Right forelimb (tissue), 1 donor: ENCODE measurements around the gene RAD51B.

Experiments
- DNase-seq: peaks from one replicate; pipeline ENCODE4 v3.0.0-alpha.2; 2018

Gene RAD51B

GRCh38 chr14:68479247-68479646 lies 659.7 kb downstream of the RAD51B start:
- no peak for DNase-seq

DNA sequence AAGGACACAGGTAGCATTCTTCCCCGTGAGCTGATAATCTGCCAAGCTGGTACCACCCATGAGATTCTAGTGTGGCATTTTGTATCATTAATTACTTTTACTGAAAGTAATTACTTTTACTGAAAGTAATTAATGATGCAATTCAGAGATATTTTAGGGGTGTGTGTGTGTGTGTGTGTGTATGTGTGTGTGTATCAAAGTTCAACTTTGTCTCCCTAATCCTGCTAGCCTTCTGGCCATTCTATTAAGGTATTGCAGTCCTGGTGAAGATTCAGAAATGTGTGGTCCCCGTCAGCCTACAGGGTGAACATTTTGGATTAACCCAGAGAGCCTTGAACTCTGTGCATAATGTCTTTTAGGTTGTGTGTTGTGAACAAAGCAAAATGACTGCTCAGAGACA lies 662.4 kb downstream of the RAD51B start:
- DNase-seq = no peak

GRCh38 chr14:68482772-68483395 lies 663.3 kb downstream of the RAD51B start:
- no peak for DNase-seq

GRCh38 chr14:68486033-68486732 lies 666.6 kb downstream of the RAD51B start:
- DNase-seq = no peak

DNA sequence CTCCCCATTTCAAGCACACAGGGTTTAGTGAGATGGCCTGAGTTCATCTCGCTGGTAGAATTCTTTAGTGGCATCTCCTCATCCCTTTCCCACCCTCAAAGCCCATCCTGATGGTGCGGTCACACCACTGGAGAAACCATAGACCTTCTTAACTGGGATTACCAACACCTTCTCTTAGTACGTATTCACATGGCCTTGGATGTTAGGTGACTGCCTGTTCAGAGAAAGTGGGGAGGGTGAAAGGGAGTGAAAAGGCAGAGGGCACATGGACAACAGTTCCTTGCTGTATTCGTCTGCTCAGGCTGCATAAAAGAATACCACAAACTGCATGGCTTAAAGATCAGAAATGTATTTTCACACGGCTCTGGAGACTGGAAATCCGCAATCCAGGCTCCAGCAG lies 667.2 kb downstream of the RAD51B start:
- DNase-seq = no peak

GRCh38 chr14:68487805-68488590 lies 668.4 kb downstream of the RAD51B start:
- no peak for DNase-seq

DNA sequence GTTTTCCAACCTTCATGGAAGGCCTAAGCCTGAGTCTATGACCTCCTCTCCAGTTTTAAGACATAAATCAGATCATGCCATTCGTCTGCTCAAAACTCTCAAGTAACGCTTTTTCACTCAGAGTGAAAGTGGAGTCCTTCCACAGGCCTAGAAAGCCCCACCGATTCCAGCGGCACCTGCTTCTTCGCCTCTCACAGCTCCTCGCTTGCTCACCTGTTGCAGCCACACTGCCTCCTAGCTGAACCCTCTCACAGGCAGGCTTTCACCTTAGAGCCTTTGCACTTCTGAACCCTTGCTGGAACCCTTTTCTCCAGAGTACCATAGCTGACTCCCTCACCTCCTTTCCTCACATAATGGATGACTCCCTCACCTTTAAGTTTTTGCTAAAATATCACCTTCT lies 672.2 kb downstream of the RAD51B start:
- no peak for DNase-seq

- no peak for DNase-seq
Measured at GRCh38 chr14:68492381-68493151, 673.0 kb downstream of the RAD51B start.

DNA sequence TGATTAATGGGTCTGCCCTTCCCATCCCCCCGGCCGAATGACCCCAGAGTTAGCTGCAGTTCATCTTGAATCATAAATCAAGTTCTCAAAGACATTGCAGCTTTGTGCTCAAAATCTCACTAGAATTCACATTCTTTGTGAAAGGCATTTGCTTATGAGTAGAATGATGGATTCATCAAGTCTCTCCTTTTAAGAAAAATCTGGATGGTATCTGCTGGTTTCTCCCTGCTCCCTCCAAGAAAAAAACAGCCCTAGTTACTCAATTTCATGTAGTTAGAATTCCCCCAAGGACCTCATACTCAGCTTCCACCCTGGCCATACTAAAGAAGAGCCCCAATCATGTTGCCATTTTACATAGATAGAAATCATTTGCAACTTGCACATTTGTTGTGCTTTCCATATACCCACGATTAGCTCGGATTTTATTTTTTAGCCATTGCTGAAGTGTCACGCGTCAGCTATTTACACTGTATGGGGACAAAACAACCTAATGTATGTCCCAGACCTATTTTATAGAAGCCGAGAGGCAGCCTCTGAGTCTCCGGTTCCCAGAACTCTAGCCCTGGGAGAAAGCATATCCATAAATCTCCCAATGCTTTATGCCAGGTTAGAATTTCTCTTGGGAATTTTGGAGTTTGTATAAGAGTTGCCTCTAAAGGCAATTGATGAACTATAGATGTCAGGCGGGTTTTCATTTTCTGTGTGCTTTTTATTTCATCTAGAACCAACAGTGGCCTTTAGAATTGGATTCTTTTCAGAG lies 673.8 kb downstream of the RAD51B start:
- DNase-seq = no peak

GRCh38 chr14:68495101-68496039 lies 675.8 kb downstream of the RAD51B start:
- DNase-seq = no peak

GRCh38 chr14:68497011-68497410 lies 677.4 kb downstream of the RAD51B start:
- DNase-seq = no peak

DNA sequence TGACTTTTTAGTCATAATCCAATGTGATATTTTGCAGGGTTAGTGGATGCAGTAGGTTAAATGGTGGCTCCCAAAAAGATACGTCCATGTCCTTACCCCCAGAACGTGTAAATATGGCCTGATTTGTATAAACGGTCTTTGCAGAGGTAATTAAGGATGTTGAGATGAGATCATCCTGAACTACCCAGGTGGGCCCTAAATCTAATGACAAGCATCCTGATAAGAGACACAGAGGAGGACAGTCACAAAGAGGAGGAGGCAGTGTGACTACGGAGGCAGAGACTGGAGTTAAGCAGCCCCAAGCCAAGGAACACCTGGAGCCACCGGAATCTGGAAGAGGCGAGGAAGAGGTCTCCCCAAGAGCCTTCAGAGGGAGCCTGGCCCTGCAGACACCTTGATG lies 679.9 kb downstream of the RAD51B start:
- DNase-seq = no peak

GRCh38 chr14:68501171-68501570 lies 681.6 kb downstream of the RAD51B start:
- DNase-seq = no peak

GRCh38 chr14:68501614-68502052 lies 682.1 kb downstream of the RAD51B start:
- no peak for DNase-seq

DNA sequence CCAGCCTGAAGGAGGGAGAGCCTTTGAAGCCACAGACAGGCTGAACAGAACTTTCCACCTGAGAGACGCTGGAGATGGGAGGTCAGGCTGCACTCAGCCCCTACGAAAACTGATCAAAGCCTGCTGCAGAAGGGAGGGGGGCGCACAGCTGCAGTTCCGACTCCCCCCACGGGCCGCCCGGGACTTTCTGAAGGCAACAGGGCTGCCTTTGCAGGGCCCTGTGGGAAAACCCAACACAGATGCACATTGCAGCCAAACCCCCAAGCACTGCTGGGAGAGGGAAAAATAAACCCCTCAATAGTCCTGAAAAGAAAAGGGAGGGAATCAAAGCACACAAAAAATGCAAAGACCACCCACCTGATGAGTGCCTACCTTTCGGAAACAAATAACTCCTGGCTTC lies 682.7 kb downstream of the RAD51B start:
- no peak for DNase-seq

DNA sequence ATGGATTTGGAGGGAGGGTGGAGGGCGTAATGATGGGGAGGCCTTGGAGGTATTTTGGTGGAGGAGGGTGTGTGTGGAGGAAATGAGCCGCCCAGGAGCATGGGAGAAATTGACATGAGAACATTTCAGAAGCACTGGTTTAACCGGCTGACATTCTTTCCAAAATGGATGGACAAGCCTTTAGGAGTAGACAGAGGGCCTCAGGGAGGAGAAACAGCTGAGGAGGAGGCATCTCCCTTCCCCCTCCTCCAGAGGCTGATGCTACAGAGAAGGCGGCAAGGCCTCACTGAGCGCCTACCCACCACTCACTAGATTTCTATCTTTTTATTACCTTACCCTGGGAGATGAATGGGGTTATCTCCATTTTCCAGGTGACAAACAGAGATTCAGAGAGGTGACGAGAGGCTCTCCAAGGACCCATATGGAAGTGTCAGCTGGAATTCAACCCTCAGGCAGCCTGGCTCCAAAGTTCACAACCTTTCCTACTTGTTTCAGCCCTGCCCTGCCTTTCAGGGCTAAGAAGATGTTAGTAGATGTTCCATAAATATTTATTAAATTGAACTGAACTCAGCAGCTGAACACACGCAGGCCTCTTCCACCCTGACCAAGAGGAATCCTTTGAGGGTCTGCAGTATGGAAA lies 683.7 kb downstream of the RAD51B start:
- no peak for DNase-seq

- DNase-seq = peak; percentile 21
Measured at GRCh38 chr14:68504861-68505260, 685.3 kb downstream of the RAD51B start.

- DNase-seq = peak; percentile 80
Measured at GRCh38 chr14:68506021-68506644, 686.6 kb downstream of the RAD51B start.

GRCh38 chr14:68506645-68507419 lies 687.3 kb downstream of the RAD51B start:
- no peak for DNase-seq
